SJCRH30 (cell line): ENCODE results near the gene NXNL2. TPM values are rescaled to one million over a fixed set of nuclear protein-coding genes. Genes with fewer than 3 reads are reported as not detected.

ENCODE experiments used
- DNase-seq, 2 experiments: peaks; one replicate each; pipeline ENCODE4 v3.0.0-alpha.2; 2015 to 2020
- H3K27ac ChIP-seq: fragments of 250-450 bp; sonication (Bioruptor Pico); 2 replicates; pipeline ENCODE4 v1.5.1; 2020; ENCODE audit warnings: mild to moderate bottlenecking, moderate library complexity
- H3K27me3 ChIP-seq: fragments of 250-450 bp; sonication (Bioruptor Pico); 2 replicates; pipeline ENCODE4 v1.5.1; 2020; ENCODE audit warnings: mild to moderate bottlenecking, moderate library complexity
- H3K36me3 ChIP-seq: fragments of 250-450 bp; sonication (Bioruptor Pico); 2 replicates; pipeline ENCODE4 v1.5.1; 2020; ENCODE audit warnings: mild to moderate bottlenecking, moderate library complexity
- H3K4me1 ChIP-seq: fragments of 250-450 bp; sonication (Bioruptor Pico); 2 replicates; pipeline ENCODE4 v1.5.1; 2020; ENCODE audit warnings: mild to moderate bottlenecking, moderate library complexity
- H3K4me3 ChIP-seq: fragments of 250-450 bp; sonication (Bioruptor Pico); 2 replicates; pipeline ENCODE4 v1.5.1; 2020; ENCODE audit warnings: mild to moderate bottlenecking, moderate library complexity
- H3K9me3 ChIP-seq: fragments of 250-450 bp; sonication (Bioruptor Pico); replicated peaks from 2 replicates; pipeline ENCODE4 v1.5.1; 2020; ENCODE audit warnings: mild to moderate bottlenecking, moderate library complexity
- total RNA-seq: library from RNA; depleted of rRNA; stranded (reverse); fragments of >200 nt; shearing (Covaris generic); gene quantifications from 2 replicates; pipeline ENCODE4 v1.2.3, GENCODE V29; 2014; rRNA removed

NXNL2 gene
- 0.18 TPM in 1 of 2 replicates, not detected in the other for total RNA-seq

GRCh38 chr9:88534456-88535225, at the start of gene NXNL2:
Gene NXNL2, plus strand, starts transcription at chr9:88535178. Its CDS starts 257 bp downstream, at chr9:88535435.
- Histone ChIP-seq H3K36me3 (no peaks in the 10 kb centered on the region), H3K27me3 (no peaks in the 10 kb centered on the region), H3K9me3 (no peaks in the 10 kb centered on the region), H3K27ac (no peak within 1 kb of the TSS), H3K4me1 (peaks cover 3% of the 10 kb centered on the region; the same call in 1 of the 2 replicates), H3K4me3 (no peak within 1 kb of the TSS)
- DNase-seq: no peak

GRCh38 chr9:88488166-88488565, 46.8 kb upstream of the NXNL2 start:
- Histone ChIP-seq H3K4me1 (no peaks in the 10 kb centered on the region), H3K4me3 (no peak overlapping the region), H3K27ac (no peak overlapping the region), H3K27me3 (no peaks in the 10 kb centered on the region), H3K36me3 (peaks cover 14% of the 10 kb centered on the region), H3K9me3 (peaks cover 3% of the 10 kb centered on the region; the same call in 1 of the 2 replicates)
- DNase-seq: no peak

DNA sequence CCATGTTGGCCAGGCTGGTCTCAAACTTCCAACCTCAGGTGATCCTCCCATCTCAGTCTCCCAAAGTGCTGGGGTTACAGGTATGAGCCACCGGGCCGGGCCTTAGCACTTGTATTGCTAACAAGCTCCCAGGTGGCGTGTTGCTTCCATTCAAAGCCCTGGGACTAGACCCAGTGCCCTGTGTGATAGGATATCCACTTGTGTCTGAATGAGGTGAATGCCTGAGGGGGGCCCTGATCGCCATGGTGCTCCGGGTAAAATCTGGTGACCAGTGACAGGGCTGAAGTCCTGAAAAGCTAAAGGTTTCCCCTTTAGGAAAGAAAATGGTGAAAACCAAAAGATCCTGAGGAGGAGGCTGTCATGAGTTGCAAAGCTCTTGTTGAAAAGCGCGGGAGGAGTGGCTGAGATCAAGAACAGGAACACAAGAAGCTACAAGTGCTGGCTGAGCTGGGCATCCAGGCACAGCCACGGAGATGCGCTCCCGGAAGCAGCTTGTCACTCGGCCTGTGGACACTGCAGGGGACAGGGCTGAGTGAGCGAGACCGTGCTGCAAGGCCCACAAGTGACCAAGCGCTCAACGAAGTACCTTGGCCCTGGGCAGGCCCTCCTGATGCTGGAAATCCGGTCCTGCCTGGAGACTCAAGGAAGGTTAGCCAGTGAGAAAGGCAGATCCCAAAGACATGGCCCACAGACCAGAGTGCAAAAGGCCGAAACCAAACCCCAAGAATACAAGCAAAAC, 39.8 kb upstream of the NXNL2 start:
- H3K36me3 ChIP-seq: no peaks in the 10 kb centered on the region
- H3K27me3 ChIP-seq: no peaks in the 10 kb centered on the region
- no peak for DNase-seq
- no peak overlapping the region for H3K4me3 ChIP-seq
- H3K4me1 ChIP-seq: no peaks in the 10 kb centered on the region
- no peak overlapping the region for H3K27ac ChIP-seq
- H3K9me3 ChIP-seq: no peaks in the 10 kb centered on the region; the same call in 1 of the 2 replicates

DNA sequence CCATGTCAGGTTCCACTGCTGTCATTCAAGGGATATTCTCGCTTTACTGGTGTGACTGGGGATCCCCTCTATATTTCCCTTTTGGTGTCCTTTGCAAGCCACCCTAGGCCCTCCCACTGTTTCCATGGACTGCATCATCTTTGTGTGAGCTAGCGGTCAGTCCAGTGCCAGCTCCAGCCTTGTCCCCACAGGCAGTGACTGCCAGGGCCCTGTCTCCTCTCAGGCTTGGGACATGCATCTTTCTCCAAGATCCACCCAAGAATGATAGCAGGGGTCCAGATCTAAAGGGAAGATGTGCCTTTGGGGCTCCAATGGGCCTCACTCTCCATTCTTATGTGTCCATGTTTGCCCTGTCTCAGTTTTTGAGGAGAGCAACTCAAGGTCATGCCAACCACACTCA, 37.8 kb upstream of the NXNL2 start:
- Histone ChIP-seq H3K9me3 (no peaks in the 10 kb centered on the region), H3K27ac (no peak overlapping the region), H3K27me3 (no peaks in the 10 kb centered on the region), H3K36me3 (no peaks in the 10 kb centered on the region), H3K4me3 (no peak overlapping the region), H3K4me1 (peaks cover 11% of the 10 kb centered on the region)
- DNase-seq: no peak

- H3K4me1 ChIP-seq: peaks cover 11% of the 10 kb centered on the region
- no peaks in the 10 kb centered on the region for H3K27me3 ChIP-seq
- no peak overlapping the region for H3K4me3 ChIP-seq
- no peaks in the 10 kb centered on the region for H3K36me3 ChIP-seq
- H3K27ac ChIP-seq: no peak overlapping the region
- no peak for DNase-seq
- no peaks in the 10 kb centered on the region for H3K9me3 ChIP-seq
Observed at GRCh38 chr9:88498880-88499279, 36.1 kb upstream of the NXNL2 start.

- no peak overlapping the region for H3K4me3 ChIP-seq
- H3K27me3 ChIP-seq: no peaks in the 10 kb centered on the region
- peaks cover 11% of the 10 kb centered on the region for H3K4me1 ChIP-seq
- peak; percentile 71 to 81 for DNase-seq
- H3K27ac ChIP-seq: peak overlapping the region; percentile 13; the same call in 1 of the 2 replicates
- H3K9me3 ChIP-seq: no peaks in the 10 kb centered on the region
- H3K36me3 ChIP-seq: no peaks in the 10 kb centered on the region
Observed at GRCh38 chr9:88501086-88501485, 33.9 kb upstream of the NXNL2 start.

GRCh38 chr9:88502552-88503034, 32.4 kb upstream of the NXNL2 start:
- H3K9me3 ChIP-seq: no peaks in the 10 kb centered on the region
- no peak for DNase-seq

GRCh38 chr9:88503081-88503844, 31.7 kb upstream of the NXNL2 start:
- H3K36me3 ChIP-seq: no peaks in the 10 kb centered on the region
- no peak overlapping the region for H3K4me3 ChIP-seq
- peaks cover 11% of the 10 kb centered on the region for H3K4me1 ChIP-seq
- H3K27me3 ChIP-seq: no peaks in the 10 kb centered on the region
- no peak overlapping the region for H3K27ac ChIP-seq
- H3K9me3 ChIP-seq: no peaks in the 10 kb centered on the region
- no peak for DNase-seq

More at GRCh38 chr9:88502552-88503034, 32.4 kb upstream of the NXNL2 start:
- H3K4me1 ChIP-seq: peaks cover 11% of the 10 kb centered on the region
- H3K36me3 ChIP-seq: no peaks in the 10 kb centered on the region
- no peaks in the 10 kb centered on the region for H3K27me3 ChIP-seq
- no peak overlapping the region for H3K4me3 ChIP-seq
- no peak overlapping the region for H3K27ac ChIP-seq

DNA sequence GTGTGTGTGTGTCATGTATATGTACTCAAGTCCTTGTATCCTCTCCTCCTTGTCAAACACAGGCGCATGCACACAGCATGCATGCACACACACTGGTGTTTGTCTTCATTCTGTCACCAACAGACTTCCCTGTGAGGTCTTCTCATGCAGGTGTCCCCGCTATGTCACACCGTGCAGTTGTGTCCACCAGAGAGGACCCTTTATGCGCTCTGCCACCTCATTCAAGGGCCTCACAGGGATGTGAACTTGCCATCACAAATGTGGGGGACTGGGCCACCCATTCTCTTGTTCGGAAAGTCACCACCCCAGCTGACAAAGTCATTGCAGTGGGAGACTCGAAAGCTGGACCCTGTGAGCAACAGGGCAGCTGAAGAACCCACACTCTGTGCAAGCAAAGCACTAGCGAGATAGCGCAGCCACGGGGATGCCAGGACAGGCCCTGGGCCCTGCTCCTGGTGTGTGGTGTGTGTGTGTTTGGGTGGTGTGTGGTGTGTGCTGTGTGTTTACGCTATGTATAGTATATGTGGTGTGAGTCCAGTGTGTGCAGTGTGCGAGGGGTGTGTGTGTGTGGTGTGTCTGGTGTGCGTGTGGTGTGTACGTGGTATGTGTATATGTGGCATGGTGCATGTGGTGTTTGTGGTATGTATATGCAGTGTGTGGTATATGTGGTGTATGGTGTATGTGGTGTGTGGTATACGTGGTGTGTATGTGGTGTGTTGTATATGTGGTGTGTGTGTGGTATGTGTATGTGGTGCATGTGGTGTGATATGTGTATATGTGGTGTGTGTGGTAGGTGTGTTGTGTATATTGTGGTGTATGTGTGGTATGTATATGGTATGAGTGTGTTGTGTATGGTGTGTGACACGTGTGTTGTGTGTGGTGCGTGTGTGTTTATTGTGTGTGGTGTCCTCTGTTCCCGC, 30.9 kb upstream of the NXNL2 start:
- Histone ChIP-seq H3K27ac (no peak overlapping the region), H3K27me3 (no peaks in the 10 kb centered on the region), H3K36me3 (no peaks in the 10 kb centered on the region), H3K4me3 (no peak overlapping the region), H3K4me1 (peaks cover 11% of the 10 kb centered on the region), H3K9me3 (0 out of 2 replicates have a peak, but pooled peaks cover 5% of the 10 kb centered on the region)
- no peak for DNase-seq

GRCh38 chr9:88508326-88508725, 26.7 kb upstream of the NXNL2 start:
- no peaks in the 10 kb centered on the region; the same call in 1 of the 2 replicates for H3K27me3 ChIP-seq
- no peak for DNase-seq
- H3K27ac ChIP-seq: no peak overlapping the region
- H3K4me1 ChIP-seq: no peaks in the 10 kb centered on the region
- H3K36me3 ChIP-seq: no peaks in the 10 kb centered on the region
- 0 out of 2 replicates have a peak, but pooled peaks cover 5% of the 10 kb centered on the region for H3K9me3 ChIP-seq
- no peak overlapping the region for H3K4me3 ChIP-seq

- DNase-seq: no peak
- Histone ChIP-seq H3K27me3 (no peaks in the 10 kb centered on the region; the same call in 1 of the 2 replicates), H3K36me3 (no peaks in the 10 kb centered on the region), H3K4me1 (no peaks in the 10 kb centered on the region), H3K9me3 (0 out of 2 replicates have a peak, but pooled peaks cover 5% of the 10 kb centered on the region), H3K4me3 (no peak overlapping the region), H3K27ac (no peak overlapping the region)
Observed at GRCh38 chr9:88511906-88512305, 23.1 kb upstream of the NXNL2 start.

DNA sequence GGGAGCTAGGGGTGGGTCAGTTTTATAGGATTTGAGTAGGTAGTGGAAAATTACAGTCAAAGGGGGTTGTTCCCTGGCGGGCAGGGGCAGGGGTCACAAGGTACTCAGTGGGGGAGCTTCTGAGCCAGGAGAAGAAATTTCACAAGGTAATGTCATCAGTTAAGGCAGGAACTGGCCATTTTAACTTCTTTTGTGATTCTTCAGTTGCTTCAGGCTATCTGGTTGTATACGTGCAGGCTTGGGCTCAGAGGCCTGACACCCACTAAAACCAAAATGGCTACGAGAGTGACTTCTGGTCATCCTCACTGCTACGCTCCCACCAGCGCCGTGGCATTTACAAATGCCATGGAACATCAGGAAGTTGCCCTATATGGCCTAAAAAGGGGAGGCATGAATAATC, 20.7 kb upstream of the NXNL2 start:
- DNase-seq: no peak
- Histone ChIP-seq H3K27me3 (no peaks in the 10 kb centered on the region; the same call in 1 of the 2 replicates), H3K4me3 (no peak overlapping the region), H3K27ac (no peak overlapping the region), H3K36me3 (no peaks in the 10 kb centered on the region), H3K4me1 (no peaks in the 10 kb centered on the region), H3K9me3 (no peaks in the 10 kb centered on the region)

- Histone ChIP-seq H3K36me3 (no peaks in the 10 kb centered on the region), H3K4me3 (no peak overlapping the region), H3K9me3 (no peaks in the 10 kb centered on the region), H3K4me1 (no peaks in the 10 kb centered on the region), H3K27me3 (no peaks in the 10 kb centered on the region), H3K27ac (no peak overlapping the region)
- DNase-seq: no peak
Observed at GRCh38 chr9:88521308-88521707, 13.7 kb upstream of the NXNL2 start.

DNA sequence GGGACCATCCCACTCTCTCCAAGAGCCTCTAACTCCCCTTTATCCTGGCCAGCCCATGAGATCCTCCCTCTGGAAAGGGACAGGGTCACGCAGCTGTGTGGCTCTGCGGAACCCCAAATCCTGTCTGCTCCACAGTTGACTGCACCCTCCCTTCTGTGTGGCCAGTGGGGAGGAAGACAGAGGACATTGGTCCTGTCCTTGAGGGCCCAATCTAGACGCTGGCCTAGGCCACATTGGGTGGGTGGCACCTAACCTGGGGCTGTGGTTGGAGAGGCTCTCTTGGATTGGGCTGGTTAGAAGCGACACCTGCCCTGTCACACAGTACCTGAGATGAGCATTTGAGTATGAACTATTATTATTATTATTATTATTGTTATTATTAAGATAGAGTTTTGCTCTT, 12.6 kb upstream of the NXNL2 start:
- H3K27ac ChIP-seq: no peak overlapping the region
- DNase-seq: no peak
- H3K27me3 ChIP-seq: no peaks in the 10 kb centered on the region

More for the DNA sequence above, 12.6 kb upstream of the NXNL2 start:
- no peak overlapping the region for H3K4me3 ChIP-seq
- H3K4me1 ChIP-seq: no peaks in the 10 kb centered on the region
- H3K9me3 ChIP-seq: no peaks in the 10 kb centered on the region
- no peaks in the 10 kb centered on the region for H3K36me3 ChIP-seq
